ENCODE measurements around the gene LVRN.

- TF ChIP-seq SIN3A (IDR thresholded peaks at IDR 0.05; ENCODE audit: borderline replicate concordance, low read depth, low read length) (no peak), DZIP1 (CRISPR knock-in tag; IDR thresholded peaks at IDR 0.05) (no peak), ZNF280B (CRISPR knock-in tag; IDR thresholded peaks at IDR 0.05; ENCODE audit: borderline replicate concordance) (no peak), SP2 (CRISPR knock-in tag; IDR thresholded peaks at IDR 0.05) (no peak), SPEN (CRISPR knock-in tag; IDR thresholded peaks at IDR 0.05; ENCODE audit: low read depth) (no peak), ZNF383 (CRISPR knock-in tag; IDR thresholded peaks at IDR 0.05; ENCODE audit: borderline replicate concordance) (no peak), KLF6 (CRISPR knock-in tag; IDR thresholded peaks at IDR 0.05) (no peak), ZNF414 (CRISPR knock-in tag; IDR thresholded peaks at IDR 0.05) (no peak)
These were observed 665 bp upstream of the LVRN start for GRCh38 chr5:115961381-115962238.
